Measurements from ENCODE around the gene ANKRD42.

Gene ANKRD42

DNA sequence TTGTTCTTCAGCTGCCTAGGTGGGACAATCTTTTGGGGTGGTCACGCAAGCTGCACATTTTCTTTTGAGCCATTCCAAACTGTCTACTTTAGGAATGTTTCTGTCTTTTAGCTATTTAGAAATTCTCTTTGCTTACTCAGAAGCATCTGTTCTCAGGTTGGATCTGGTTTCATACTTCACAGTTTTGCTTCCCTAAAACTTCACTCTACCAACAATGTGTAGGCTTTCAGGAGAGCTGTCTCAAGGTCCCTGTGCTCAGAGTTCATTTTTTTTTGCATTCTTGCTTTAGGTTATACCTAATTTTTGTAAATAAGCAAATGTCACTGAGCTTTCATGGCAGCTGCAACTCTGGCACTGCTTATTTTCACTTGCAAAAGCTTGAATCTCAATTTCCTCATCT is 55.9 kb downstream of the ANKRD42 start:
- H3K27ac ChIP-seq = no peak overlapping the region
- TF ChIP-seq, protein P1, sequence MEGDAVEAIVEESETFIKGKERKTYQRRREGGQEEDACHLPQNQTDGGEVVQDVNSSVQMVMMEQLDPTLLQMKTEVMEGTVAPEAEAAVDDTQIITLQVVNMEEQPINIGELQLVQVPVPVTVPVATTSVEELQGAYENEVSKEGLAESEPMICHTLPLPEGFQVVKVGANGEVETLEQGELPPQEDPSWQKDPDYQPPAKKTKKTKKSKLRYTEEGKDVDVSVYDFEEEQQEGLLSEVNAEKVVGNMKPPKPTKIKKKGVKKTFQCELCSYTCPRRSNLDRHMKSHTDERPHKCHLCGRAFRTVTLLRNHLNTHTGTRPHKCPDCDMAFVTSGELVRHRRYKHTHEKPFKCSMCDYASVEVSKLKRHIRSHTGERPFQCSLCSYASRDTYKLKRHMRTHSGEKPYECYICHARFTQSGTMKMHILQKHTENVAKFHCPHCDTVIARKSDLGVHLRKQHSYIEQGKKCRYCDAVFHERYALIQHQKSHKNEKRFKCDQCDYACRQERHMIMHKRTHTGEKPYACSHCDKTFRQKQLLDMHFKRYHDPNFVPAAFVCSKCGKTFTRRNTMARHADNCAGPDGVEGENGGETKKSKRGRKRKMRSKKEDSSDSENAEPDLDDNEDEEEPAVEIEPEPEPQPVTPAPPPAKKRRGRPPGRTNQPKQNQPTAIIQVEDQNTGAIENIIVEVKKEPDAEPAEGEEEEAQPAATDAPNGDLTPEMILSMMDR (conservative IDR thresholded peaks at IDR 0.05) = no peak

- TF ChIP-seq, protein P1 (conservative IDR thresholded peaks at IDR 0.05) = peak; percentile 88
- H3K27ac ChIP-seq = no peak overlapping the region
Measured at GRCh38 chr11:83249972-83250593, 56.6 kb downstream of the ANKRD42 start.

DNA sequence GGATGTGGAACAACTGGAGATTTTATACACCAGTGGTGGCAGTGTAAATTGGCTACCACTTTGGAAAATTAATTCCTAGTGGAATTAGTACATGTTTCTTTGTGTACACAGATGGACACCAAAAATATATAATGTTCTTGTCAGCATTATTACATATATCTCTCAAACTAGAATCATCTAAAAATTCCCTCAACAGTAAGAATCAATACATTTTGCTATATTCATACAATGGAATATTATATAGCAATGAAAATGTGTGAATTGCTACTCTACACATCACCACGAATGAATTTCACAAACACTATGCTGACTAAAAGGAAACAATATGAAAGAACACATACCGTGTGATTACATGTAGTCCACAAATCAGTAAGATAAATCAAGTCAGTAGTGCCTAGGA is 58.8 kb downstream of the ANKRD42 start:
- TF ChIP-seq, protein P1 (conservative IDR thresholded peaks at IDR 0.05) = no peak
- H3K27ac ChIP-seq = no peak overlapping the region

DNA sequence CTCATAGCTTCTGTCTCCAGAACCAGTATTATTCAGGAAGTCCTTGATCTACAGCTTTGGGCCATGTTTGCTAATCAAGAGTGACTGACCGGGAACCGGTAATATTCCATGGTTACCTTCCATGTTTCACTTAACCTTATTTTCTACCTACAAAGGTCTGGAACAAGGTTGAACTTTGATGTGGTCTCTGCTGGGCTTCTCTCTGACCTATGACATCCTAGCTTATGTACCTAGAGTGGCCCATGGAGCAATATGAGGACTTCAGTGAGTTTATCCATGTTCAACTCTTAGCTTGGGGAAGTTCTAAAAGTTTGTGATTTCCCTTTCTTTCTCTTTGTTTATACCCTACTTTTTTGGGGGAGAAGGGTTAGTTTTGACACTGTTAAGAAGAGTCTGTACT is 59.4 kb downstream of the ANKRD42 start:
- TF ChIP-seq, protein P1 (conservative IDR thresholded peaks at IDR 0.05) = no peak
- no peak overlapping the region for H3K27ac ChIP-seq

DNA sequence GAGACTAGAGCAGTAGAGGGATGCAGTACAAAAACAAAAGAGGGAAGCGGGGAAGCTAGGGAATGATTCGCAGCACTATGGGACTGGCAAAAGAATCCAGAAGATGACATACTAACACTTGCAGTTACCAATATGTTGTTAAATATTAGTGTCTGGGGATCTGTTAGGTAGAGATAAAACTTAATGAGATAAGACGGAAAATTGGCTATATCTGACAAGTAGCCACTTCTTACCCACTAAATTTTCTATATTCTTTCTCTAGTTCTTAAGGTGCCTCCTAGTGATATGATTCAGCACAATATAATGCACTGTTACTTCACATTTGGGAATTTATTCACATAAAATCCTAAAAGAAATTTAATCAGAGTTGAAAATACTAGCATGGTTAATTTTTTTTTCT is 61.9 kb downstream of the ANKRD42 start:
- TF ChIP-seq, protein P1 (conservative IDR thresholded peaks at IDR 0.05) = no peak
- H3K27ac ChIP-seq = no peak overlapping the region

GRCh38 chr11:83256602-83257340 is 63.3 kb downstream of the ANKRD42 start:
- H3K27ac ChIP-seq = peak overlapping the region; percentile 18; the same call in 1 of the 2 replicates
- TF ChIP-seq, protein P1 (conservative IDR thresholded peaks at IDR 0.05) = no peak

DNA sequence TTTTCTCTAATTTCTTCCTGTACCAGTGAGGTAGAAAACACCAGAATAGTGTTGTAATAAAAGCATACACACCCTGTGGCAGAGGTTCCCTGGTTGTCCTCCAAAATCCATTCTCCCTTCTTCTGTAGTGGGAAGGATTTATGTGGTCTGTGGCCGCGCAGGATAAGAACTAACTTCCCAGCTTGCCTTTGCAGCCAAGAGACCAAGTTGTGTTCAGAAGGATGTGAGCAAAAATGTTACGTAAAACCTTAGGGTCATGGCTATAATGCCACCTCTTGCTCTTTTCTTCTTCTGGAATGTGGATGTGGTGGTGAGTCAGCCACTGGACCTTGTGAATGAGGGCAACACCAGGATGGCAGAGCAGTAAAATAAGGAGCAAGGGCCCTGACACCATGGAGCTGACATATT is 64.3 kb downstream of the ANKRD42 start:
- H3K27ac ChIP-seq = no peak overlapping the region
- TF ChIP-seq, protein P1 (conservative IDR thresholded peaks at IDR 0.05) = no peak

Measured in VCaP (cell line).